GM03348 (cell line): Measurements from ENCODE around the gene PELI2.

ENCODE experiments used
- DNase-seq: peaks from one replicate; pipeline ENCODE4 v3.0.0; 2012; ENCODE audit warnings: low spot score

The PELI2 gene

DNA sequence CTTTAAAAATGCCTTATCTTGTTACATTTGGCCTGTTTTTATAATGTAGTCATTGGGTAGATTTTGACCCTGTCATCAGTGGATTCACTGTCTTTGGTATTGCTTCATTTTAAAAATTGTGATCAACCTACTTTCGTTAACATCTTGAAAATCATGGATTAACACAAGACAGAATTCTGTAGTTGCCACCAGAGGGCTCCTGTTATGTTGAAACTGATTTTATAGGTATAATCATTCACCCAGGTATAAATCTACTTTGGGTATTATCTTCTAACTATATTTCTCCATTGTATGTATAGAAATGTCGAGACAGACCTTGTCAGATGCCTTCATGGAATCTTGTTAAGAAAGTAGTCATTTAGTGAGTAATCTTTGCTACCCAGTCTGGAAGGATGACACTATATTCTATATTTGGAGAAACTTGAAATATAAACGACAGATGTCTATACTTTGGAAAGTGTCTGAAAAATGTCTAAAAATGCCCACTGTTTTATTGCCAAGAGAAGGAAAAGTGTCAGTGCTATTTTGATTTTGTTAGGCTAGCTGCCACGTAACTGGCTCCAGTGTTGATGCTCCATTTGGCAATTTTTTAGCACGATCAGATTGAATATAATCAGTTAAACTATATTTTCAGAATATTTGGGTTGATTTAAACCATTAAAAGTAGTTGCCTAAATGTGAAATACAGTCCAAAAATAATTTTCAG lies 129.4 kb downstream of the PELI2 start:
- no peak for DNase-seq

DNA sequence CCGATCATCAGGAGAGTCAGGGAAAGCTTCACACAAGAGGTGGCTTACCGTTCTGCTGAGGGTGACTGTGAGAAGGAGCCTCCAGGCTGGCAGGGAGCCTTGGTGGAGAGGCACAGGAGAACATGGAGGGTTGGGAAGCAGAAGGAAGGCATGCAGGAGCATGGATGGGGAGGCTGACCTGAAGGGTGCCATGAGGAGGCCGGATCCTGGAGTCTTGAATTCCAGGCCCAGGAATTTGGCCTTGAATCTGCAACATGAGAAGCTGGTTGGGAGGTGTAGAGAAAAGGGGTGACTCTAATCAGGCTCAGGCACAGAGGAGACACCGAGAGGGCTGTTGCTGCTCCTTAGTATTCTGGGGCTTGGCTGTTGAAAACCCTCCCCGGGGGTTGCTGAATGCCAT lies 130.2 kb downstream of the PELI2 start:
- DNase-seq, result no peak

DNA sequence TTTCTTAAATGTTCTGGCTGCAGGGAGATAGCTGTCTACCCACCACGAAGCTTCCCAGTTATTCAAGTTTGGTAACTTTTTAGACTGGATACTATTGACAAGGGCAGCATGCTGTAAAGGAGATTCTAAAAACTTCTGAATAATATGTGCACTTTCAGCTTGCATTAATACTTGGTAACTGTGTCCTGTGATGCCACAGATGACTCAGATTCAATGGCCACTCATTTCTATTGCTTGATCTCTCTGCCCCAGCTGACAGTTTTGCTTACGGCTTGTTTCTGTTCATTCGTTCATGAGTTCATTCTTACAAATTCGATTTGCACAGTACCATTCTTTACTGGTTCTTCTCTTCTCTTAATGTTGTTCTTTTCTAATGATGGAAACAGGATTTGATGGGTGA lies 142.8 kb downstream of the PELI2 start:
- DNase-seq, result no peak

DNA sequence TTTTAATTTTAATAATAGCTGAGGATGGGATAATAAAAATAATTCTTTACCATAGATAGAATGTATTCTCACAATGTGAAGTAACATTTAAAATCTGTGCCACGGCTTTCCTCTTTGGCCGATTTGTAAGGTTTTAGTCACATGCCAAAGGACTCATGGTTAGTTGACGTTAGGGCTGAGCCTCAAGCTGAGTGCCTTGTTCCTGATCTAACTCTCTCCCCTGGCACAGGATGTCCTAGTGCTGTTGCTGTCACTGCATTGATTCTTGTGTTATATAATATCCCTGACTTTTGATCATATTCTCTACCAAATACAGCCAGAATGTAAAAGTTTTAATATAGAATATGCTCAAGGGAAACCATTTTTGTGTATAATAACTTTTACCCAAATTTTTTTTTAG lies 144.3 kb downstream of the PELI2 start:
- DNase-seq, result no peak

- no peak for DNase-seq
These were observed 149.8 kb downstream of the PELI2 start for GRCh38 chr14:56268039-56268438.

DNA sequence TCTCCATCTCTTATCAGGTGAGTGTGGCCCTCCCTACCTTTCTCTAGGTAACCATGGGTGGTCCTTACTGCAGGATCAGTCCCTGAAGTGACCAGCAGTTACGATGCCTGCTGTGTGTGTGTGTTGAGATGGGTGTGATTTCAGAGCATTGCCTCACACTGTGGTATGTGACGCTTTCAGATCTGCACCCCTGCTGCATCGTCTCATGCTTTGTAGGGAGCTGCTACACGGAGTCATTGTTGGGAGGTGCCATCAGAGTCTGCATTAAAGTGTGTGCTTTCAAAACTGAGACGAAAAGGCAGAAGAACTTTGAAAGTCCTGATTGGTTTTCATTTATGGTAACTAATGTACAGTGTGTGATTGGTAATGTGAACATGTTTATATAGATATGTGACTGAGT lies 150.5 kb downstream of the PELI2 start:
- DNase-seq, result no peak

DNA sequence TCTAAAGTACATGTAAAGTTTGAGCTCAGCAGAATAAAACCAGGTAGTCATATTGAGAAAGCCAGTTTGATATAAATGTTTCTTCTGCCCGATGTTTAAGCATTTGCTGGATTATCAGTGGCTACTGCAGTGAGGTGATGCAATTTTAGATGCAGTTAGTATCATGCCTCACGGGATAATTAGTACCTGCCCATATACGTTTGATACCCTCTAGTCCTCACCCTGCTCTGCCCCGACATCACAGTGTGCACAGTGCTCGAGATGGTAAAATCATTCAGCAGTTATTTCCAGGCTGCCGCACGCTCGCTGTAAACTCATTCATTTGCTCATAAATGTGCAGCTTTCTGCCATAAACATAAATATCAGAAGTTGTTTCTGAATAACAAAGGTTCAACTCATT lies 152.7 kb downstream of the PELI2 start:
- no peak for DNase-seq

DNA sequence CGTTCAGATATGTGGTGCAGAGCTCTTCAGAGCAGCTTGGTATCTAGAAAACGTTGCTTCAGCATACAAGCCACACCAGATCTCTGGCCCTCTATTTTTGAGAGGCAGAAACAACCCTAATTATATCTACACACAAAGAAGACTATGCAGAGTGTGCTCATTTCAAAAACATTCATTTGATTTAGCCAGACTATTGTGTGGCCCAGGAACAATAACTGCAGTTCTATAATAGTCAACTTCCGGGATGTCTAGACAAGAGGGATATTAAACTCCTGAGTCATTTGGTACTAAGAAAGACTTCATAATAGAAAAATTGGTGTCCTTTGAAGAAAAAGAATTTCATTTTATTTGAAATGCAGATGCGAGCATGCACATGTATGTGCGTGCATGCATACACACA lies 153.8 kb downstream of the PELI2 start:
- DNase-seq, result peak; percentile 77

- peak; percentile 68 for DNase-seq
These were observed 154.9 kb downstream of the PELI2 start for GRCh38 chr14:56273155-56273554.

DNA sequence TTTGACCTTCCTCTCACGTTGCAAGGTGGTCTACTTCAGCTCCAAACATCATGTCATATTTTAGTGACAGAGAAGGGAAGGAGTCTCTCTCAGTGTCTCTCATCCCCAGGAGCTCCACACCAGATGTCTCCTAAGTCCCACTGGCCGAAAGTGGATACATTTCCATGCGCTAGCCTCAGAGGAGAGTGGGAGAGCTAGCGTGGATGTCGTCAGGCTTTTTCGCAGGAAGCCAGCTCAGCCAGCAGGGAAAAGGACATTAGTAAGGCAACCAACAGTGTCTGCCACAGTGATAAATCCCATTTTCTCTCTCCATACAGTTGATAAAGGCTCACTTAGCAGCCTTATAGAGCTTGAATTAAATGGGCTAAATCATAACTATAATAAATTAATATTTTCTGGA lies 155.7 kb downstream of the PELI2 start:
- no peak for DNase-seq

DNA sequence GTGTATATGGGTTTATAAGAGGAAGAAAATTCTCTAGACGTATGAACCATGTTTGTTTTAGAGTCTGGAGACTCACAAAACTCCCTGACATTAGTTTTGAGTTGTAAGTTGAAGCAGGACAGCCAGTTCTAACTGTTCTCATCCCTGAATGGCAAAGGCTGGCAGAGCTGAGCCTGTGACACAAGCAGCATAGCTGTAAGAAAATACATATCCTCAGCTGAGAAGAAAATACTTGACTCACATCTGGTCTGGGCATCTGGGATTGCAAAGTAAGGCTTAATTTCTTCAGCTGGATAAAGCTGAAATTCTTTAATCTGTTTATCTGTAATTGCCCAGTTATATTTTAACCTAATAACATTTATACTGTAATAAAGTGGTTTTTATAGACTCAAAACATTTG lies 156.3 kb downstream of the PELI2 start:
- DNase-seq, result peak; percentile 28

DNA sequence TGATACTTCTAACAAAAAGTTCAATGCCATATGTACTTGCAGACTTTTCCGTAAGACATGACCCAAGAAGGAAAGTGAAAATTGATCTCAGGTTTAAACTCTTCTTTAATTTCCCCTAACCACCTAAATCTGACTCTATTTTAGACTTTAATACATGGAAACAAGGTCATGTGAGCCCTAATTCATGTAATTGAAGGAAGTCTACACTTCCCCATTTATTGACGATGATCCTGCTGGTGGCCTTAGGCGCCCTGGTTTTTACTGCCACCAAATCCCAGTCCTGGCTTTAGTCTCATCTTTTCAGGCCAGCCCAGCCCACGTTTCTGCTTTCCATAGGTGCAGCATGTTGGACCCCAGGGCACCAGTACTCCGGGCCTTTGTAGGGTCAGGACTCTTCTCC lies 157.9 kb downstream of the PELI2 start:
- DNase-seq, result no peak

- DNase-seq, result no peak
These were observed 160.2 kb downstream of the PELI2 start for GRCh38 chr14:56278383-56278782.

DNA sequence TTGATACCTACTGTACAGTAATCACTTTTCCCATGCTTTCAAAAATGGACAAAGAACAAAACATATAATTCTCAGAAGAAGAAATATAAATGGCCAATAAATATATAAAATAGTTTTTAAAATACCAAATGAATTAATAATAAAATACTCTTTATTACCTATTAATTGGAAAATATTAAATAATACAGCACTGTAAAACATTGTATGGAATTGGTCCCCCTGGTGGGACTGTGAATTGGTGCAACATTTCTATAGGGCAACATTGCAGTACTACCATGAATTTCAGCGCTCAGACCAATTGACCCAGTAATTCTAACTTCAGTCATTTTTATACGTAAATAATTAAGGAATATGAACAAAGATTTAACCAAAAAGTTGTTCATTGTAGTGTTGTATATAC lies 162.6 kb downstream of the PELI2 start:
- no peak for DNase-seq

GRCh38 chr14:56282179-56282578 lies 164.0 kb downstream of the PELI2 start:
- DNase-seq, result no peak

DNA sequence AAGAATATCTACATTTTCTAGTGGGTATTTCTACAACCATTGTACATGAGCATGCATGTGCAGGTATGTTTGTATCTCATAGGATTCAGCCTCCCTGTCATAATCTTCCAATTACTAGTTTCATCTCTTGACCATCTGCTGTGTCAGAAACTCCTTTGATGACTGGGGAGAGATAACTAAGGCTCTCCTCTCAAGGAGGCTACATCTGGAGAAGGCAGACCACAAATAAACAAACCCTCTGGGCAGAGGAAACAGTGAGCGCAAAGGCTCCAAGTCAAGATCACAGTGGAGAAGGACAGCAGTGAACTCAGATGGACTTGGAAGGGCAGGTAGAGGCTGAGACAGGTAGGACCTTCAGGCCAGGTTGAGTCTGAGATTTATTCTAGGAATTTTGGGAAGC lies 166.4 kb downstream of the PELI2 start:
- no peak for DNase-seq

DNA sequence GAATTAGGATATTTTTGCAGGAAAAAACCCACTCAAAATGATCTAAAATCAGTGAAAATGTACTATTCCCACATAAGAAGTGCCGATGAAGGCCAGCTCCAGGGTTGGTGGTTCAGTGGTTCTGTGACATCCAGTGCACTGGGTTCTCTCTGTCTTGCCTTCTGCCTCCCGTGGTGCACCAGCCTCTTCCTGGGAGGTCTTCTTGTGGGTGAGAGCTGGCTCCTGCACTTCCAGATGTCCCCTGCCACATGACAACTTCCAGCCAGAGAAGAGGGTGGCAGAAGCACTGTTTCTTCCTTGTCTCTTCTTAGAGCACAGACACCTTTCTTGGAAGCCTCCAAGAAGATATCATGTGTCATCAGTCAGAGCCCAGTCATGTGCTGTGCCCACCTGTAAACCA lies 170.9 kb downstream of the PELI2 start:
- DNase-seq, result no peak

DNA sequence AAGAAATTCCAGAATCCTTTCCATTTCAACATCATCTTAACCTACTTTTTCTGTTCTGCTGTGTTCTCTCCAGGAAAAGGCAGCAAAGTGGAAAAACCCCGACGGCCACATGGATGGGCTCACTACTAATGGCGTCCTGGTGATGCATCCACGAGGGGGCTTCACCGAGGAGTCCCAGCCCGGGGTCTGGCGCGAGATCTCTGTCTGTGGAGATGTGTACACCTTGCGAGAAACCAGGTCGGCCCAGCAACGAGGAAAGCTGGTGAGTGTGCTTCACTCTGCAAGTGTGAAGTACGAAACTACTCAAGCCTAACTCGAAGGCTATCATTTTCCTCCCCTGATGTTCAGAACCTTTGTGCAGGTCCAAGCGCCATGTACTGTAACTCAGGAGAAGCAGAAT lies 172.0 kb downstream of the PELI2 start:
- DNase-seq, result no peak

- DNase-seq, result no peak
These were observed 174.8 kb downstream of the PELI2 start for GRCh38 chr14:56292970-56293369.

DNA sequence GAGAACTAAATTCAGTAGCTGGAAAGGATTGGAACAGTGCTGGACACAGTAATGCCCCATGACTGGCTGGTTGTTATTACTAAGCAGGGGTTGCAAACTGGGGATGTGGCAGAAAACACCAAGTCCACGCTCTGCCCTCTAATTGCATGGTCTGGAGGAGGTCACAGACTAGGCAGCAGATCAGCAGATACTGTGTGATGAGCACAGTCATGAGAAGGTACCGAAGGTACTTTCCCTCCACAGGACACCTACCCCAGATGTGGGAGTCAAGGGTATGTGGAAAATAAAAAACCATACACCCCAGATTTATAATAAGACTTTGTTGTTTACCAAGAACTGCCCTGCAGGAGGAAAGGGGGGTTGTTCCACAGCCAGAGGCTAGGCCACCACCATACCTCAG lies 175.3 kb downstream of the PELI2 start:
- no peak for DNase-seq

DNA sequence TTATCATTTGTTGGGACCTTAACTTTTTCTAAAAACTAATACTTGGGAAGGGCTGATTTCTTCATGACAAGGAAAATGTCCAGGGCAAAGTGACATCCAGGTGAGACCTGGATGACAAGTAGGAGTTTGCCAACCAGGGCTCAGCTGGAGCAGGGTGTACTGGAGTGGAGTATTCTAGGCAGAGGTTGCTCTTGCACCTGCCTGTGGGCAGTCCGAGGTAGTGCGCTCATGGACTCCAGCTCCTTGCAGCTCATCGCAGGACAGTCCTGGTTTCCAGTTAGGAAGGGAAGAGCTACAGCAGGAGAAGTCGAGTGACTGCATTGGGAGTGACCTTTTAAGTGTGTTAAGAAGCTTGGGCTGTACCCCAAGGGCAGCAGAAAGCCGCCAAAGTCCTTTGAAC lies 175.9 kb downstream of the PELI2 start:
- DNase-seq, result no peak

- no peak for DNase-seq
These were observed 177.5 kb downstream of the PELI2 start for GRCh38 chr14:56295743-56296142.

GRCh38 chr14:56297449-56297848 lies 179.2 kb downstream of the PELI2 start:
- DNase-seq, result no peak

DNA sequence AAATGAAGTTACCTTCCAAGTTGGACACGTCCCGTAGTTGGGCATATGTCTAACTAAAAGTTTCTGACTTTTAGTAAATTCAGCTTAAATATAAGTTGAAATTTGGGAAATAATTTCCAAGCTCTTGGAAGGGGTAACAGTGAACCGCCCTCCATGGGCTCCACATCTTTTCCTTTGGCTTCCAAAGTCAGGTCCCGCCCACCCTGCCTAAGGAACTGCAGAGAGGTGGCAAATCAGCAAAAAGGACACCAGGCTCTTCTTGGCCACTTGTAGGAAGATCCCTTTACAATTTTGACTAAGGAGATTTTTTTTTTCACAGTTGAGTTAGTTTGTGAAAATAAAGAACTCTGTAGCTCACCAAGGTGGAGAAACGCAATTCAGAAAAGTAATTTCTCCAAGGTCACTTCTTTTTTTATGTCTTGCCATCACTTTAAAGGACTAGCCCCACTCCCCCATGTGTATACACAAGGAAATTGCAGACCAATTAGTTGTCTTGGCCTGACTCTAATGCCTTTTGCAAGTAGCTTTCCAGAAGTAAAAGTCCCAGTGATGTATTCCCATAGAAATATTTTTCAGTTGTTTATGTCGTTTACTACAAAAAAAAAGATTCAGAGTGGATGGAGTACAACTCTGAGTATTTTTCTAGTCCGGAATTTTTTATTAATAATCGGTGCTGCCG lies 181.2 kb downstream of the PELI2 start:
- no peak for DNase-seq
